ENCODE data around the gene SPAG16. TPM values are rescaled to one million over a fixed set of nuclear protein-coding genes. Genes with fewer than 3 reads are reported as not detected.

The SPAG16 gene
- total RNA-seq, 4 donors from 2014 or later: 14.1 to 43.1 (median 30.2) TPM

DNA sequence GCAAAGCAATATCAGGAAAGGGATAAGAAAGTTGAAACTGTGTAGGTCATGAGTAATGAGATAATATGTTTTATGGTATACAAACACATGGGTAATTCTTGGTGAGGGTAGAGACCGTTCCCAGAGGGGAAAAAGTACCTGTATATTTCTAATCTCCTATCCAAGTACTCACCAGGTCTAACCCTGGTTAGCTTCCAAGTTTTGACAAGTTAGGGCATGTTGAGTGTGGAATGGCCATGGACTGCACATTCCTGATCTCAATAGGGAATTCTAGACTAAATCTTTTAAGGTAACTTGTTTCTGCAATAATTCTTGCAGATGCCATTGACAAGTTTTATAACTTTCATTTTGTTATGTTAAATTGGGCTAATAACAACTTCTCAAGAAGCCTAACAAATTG, 216.6 kb downstream of the SPAG16 start:
- no peak for DNase-seq
- no peaks in the 10 kb centered on the region for H3K36me3 ChIP-seq
- no peaks in the 10 kb centered on the region for H3K9me3 ChIP-seq
- TF ChIP-seq, protein P1, sequence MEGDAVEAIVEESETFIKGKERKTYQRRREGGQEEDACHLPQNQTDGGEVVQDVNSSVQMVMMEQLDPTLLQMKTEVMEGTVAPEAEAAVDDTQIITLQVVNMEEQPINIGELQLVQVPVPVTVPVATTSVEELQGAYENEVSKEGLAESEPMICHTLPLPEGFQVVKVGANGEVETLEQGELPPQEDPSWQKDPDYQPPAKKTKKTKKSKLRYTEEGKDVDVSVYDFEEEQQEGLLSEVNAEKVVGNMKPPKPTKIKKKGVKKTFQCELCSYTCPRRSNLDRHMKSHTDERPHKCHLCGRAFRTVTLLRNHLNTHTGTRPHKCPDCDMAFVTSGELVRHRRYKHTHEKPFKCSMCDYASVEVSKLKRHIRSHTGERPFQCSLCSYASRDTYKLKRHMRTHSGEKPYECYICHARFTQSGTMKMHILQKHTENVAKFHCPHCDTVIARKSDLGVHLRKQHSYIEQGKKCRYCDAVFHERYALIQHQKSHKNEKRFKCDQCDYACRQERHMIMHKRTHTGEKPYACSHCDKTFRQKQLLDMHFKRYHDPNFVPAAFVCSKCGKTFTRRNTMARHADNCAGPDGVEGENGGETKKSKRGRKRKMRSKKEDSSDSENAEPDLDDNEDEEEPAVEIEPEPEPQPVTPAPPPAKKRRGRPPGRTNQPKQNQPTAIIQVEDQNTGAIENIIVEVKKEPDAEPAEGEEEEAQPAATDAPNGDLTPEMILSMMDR (IDR thresholded peaks at IDR 0.05): no peak
- no peak for TF ChIP-seq POLR2A (IDR thresholded peaks at IDR 0.05)
- WGBS, 2 donors: 42 to 59% methylated on average over 1 of the region's 1 CpG
- intact Hi-C loops (cut with DNase I): no loop called here
- H3K27ac ChIP-seq: no peak overlapping the region
- H3K4me3 ChIP-seq: no peak overlapping the region
- no peaks in the 10 kb centered on the region for H3K27me3 ChIP-seq
- no peaks in the 10 kb centered on the region for H3K4me1 ChIP-seq

DNA sequence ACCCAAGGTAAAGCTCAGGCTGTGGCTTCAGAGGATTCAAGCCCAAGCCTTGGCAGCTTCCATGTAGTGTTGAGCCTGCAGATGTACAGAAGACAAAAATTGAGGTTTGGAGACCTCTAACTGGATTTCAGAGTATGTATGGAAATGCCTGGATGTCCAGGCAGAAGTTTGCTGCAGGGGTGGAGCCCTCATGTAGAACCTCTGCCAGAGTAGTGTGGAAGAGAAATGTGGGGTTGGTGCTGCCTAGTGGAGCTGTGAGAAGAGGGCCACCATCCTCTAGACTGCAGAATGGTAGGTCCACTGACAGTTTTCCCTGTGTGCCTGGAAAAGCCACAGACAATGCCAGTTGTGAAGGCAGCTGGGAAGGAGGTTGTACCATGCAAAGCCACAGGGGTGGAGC, 239.9 kb downstream of the SPAG16 start:
- intact Hi-C loops (cut with DNase I): no loop called here
- no peak overlapping the region for H3K27ac ChIP-seq
- H3K27me3 ChIP-seq: no peaks in the 10 kb centered on the region
- peaks cover 0 to 7% (median 3%) of the 10 kb centered on the region in 3 donors for H3K9me3 ChIP-seq
- TF ChIP-seq, protein P1 (IDR thresholded peaks at IDR 0.05): no peak
- TF ChIP-seq POLR2A (IDR thresholded peaks at IDR 0.05): no peak
- no peak overlapping the region for H3K4me3 ChIP-seq
- no peak for DNase-seq
- H3K36me3 ChIP-seq: no peaks in the 10 kb centered on the region
- no peaks in the 10 kb centered on the region for H3K4me1 ChIP-seq

DNA sequence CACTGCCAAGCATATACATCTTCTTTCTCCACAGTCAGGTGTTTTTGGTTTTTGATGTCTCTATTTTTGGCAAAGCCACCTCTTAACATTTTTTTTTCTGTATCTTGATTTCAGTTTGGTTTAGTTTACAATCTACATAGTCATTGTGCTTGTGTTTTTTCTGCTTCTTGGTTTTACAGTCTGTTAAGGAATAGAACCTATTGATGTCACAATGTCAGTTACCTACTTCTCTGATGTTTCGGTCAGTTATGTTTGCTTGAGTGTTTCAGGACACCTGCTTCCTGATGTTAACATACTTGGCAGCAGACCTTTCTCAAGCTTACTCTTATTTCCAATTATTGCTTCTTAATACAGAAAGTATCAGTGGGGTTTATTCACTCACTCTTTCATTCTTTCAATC, 253.3 kb downstream of the SPAG16 start:
- H3K27me3 ChIP-seq: no peaks in the 10 kb centered on the region
- no peak for TF ChIP-seq POLR2A (IDR thresholded peaks at IDR 0.05)
- TF ChIP-seq, protein P1 (IDR thresholded peaks at IDR 0.05): no peak
- WGBS, 2 donors: 74 to 83% methylated on average over 1 of the region's 1 CpG
- intact Hi-C loops (cut with DNase I): no loop called here
- H3K36me3 ChIP-seq: no peaks in the 10 kb centered on the region
- DNase-seq: no peak
- H3K27ac ChIP-seq: no peak overlapping the region
- no peaks in the 10 kb centered on the region for H3K9me3 ChIP-seq
- H3K4me3 ChIP-seq: no peak overlapping the region
- no peaks in the 10 kb centered on the region for H3K4me1 ChIP-seq

DNA sequence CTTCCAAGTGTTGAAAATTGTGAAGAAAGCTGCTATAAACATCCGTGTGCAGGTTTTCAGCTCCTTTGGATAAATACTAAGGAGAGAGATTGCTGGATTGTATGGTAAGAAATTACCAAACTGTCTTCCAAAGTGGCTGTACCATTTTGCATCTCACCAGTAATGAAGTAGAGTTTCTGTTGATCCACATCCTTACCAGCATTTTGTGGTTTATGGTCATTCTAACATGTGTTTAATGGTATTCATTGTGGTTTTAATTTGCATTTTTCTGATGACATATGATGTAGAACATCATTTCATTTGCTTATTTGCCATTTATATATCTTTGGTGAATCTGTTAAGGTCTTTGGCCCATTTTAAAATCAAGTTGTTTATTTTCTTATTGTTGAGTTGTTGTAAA, 260.7 kb downstream of the SPAG16 start:
- intact Hi-C loops (cut with DNase I): no loop called here
- no peak overlapping the region for H3K27ac ChIP-seq
- TF ChIP-seq, protein P1 (IDR thresholded peaks at IDR 0.05): no peak
- TF ChIP-seq POLR2A (IDR thresholded peaks at IDR 0.05): no peak
- H3K27me3 ChIP-seq: no peaks in the 10 kb centered on the region
- H3K4me3 ChIP-seq: no peak overlapping the region
- no peaks in the 10 kb centered on the region for H3K36me3 ChIP-seq
- 67 to 76% methylated on average over 1 of the region's 1 CpG for WGBS, 2 donors
- DNase-seq: no peak
- no peaks in the 10 kb centered on the region for H3K9me3 ChIP-seq
- no peaks in the 10 kb centered on the region for H3K4me1 ChIP-seq

DNA sequence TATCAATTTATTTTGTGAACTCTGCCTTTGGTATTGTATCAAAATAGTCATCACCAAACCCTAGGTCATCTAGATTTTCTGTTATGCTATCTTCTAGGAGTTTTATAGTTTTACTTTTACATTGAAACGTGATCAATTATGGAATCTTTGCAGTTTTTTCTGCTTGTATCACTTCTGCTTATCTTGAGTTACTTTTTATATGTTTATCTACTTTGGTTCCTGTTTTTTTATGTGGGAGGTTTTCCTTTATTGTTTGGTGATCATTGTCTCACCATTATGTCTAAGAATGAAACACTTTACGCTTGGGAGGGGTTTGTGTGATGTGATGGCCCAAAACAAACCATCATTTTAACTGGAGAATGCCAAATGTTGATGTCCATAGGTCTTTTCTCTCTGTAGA, 261.2 kb downstream of the SPAG16 start:
- no peak for TF ChIP-seq POLR2A (IDR thresholded peaks at IDR 0.05)
- Histone ChIP-seq H3K27ac (no peak overlapping the region), H3K36me3 (no peaks in the 10 kb centered on the region), H3K27me3 (no peaks in the 10 kb centered on the region), H3K4me1 (no peaks in the 10 kb centered on the region), H3K4me3 (no peak overlapping the region), H3K9me3 (no peaks in the 10 kb centered on the region)
- DNase-seq: no peak
- 33 to 46% methylated on average over 2 of the region's 2 CpGs for WGBS, 2 donors
- intact Hi-C loops (cut with DNase I): no loop called here

DNA sequence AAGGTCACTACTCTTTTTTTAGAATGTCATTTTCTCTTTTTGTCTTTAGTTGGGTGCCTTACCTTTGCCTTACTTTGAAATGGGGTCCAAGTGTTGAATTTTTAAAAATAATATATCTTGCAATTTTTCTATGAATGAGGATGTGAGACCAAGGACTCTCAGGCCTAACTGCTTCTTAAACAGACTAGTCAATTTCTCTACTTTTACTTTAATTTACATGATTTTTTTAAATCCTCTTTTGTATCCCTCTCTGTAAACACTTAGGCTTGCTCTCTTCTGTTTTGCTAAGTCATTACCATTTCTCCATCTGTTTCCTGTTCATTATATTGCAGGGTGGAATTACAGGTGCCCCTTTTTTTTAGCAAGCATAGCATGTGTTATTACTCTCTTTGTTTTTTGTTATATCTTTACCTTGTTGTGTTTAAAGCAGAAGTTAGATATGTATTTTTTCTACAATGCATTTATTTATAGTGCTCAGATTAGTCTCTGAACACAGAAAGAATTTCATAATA, 261.8 kb downstream of the SPAG16 start:
- TF ChIP-seq, protein P1 (IDR thresholded peaks at IDR 0.05): no peak
- TF ChIP-seq POLR2A (IDR thresholded peaks at IDR 0.05): no peak
- no peaks in the 10 kb centered on the region for H3K36me3 ChIP-seq
- DNase-seq: no peak
- H3K9me3 ChIP-seq: no peaks in the 10 kb centered on the region
- intact Hi-C loops (cut with DNase I): no loop called here
- H3K4me3 ChIP-seq: no peak overlapping the region
- no peak overlapping the region for H3K27ac ChIP-seq
- H3K27me3 ChIP-seq: no peaks in the 10 kb centered on the region
- H3K4me1 ChIP-seq: no peaks in the 10 kb centered on the region
